GM12801 (cell line): ENCODE data around the gene DCAF15.

Experiments used
- TF ChIP-seq, protein P1 (sequence below): IDR thresholded peaks from one replicate; pipeline ENCODE4 v1.5.1; 2011; ENCODE audit warnings: control low read depth; ENCODE audit not compliant: insufficient read length; ENCODE audit errors: extremely low read depth

Gene DCAF15

DNA sequence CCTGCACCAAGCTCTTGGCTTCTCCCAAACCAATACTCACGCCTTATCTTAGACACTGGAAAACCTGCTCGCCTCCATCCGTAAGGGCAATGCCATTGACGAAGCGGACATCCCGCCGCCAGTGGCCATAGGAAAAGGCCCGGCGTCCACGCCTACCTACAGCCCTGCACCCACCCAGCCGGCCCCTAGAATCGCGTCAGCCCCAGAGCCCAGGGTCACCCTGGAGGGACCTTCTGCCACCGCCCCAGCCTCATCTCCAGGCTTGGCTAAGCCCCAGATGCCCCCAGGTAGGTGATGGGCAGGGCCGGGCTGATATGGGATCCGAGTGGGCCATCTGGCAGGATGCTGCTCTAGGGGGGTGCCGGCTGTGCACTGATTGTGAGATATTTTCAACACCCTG lies 39.0 kb upstream of the DCAF15 start:
- TF ChIP-seq, protein P1, sequence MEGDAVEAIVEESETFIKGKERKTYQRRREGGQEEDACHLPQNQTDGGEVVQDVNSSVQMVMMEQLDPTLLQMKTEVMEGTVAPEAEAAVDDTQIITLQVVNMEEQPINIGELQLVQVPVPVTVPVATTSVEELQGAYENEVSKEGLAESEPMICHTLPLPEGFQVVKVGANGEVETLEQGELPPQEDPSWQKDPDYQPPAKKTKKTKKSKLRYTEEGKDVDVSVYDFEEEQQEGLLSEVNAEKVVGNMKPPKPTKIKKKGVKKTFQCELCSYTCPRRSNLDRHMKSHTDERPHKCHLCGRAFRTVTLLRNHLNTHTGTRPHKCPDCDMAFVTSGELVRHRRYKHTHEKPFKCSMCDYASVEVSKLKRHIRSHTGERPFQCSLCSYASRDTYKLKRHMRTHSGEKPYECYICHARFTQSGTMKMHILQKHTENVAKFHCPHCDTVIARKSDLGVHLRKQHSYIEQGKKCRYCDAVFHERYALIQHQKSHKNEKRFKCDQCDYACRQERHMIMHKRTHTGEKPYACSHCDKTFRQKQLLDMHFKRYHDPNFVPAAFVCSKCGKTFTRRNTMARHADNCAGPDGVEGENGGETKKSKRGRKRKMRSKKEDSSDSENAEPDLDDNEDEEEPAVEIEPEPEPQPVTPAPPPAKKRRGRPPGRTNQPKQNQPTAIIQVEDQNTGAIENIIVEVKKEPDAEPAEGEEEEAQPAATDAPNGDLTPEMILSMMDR = no peak

DNA sequence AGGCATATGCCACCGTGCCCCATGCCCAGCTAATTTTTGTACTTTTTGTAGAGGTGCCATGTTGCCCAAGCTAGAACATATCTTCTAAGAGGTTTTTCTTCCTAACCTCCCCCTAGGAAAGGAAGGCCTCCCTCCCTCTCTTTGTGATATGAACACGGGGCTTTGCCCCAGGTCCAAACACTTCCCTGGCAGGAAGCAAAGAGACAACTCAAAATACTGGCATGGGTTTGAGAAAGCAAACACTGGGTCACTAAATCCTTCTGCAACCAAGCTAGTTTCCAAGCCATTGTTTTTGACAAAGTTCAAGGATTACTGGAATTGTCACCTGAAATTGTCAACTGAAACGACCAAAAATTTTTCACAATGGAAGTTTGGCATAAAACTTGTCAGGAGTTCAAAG lies 37.5 kb upstream of the DCAF15 start:
- TF ChIP-seq, protein P1 = no peak

DNA sequence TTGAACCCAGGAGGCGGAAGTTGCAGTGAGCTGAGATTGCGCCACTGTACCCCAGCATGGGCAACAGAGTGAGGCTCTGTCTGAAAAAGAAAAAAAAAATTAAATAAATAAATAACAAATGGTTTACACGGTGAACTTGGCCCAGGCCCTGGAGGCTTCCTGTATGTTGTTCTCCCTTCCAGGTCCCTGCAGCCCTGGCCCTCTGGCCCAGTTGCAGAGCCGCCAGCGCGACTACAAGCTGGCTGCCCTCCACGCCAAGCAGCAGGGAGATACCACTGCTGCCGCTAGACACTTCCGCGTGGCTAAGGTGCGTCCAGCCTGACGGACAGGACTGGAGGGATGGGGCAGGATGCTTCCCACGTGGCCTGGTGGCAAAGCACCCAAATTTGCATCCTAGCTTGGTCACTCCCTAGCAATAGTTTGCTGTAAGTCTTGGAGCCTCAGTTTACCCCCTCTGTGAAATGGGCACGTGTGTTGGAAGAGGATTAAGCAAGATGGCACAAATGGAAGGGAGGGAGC lies 34.4 kb upstream of the DCAF15 start:
- TF ChIP-seq, protein P1 = no peak

DNA sequence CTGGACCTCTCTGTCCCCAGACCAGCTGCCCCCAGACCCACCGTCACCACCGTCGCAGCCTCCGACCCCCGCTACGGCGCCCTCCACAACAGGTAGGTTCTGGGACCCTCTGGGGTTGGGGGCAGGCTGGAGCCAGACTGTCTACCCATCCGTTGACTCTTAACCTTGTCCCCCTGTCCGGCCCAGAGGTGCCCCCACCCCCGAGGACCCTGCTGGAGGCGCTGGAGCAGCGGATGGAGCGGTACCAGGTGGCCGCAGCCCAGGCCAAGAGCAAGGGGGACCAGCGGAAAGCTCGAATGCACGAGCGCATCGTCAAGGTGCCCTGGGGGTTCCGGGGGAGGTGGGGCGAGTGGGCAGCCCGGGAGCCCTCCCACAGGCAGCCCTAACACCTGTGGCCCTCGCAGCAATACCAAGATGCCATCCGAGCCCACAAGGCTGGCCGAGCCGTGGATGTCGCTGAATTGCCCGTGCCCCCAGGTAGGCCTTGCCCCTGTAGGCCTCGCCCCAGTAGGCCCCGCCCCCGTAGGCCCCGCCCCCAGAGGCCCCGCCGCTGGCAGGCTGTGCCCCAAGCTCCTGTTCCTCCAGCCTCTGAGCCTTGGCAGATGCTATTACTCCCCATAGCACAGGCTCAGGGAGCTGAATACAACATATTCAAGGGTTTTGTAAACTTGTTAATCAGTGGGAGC lies 33.4 kb upstream of the DCAF15 start:
- TF ChIP-seq, protein P1 = no peak

DNA sequence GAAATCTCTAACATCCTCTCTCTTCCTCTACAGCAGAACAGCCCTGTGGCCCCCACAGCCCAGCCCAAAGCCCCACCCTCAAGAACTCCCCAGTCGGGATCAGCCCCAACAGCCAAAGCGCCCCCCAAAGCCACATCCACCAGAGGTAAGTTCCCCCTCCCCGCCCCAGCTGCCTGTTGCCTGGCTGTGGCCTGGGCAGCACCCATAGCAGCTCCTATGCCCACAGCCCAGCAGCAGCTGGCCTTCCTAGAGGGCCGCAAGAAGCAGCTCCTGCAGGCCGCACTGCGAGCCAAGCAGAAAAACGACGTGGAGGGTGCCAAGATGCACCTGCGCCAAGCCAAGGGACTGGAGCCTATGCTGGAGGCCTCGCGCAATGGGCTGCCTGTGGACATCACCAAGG lies 31.8 kb upstream of the DCAF15 start:
- TF ChIP-seq, protein P1 = no peak

DNA sequence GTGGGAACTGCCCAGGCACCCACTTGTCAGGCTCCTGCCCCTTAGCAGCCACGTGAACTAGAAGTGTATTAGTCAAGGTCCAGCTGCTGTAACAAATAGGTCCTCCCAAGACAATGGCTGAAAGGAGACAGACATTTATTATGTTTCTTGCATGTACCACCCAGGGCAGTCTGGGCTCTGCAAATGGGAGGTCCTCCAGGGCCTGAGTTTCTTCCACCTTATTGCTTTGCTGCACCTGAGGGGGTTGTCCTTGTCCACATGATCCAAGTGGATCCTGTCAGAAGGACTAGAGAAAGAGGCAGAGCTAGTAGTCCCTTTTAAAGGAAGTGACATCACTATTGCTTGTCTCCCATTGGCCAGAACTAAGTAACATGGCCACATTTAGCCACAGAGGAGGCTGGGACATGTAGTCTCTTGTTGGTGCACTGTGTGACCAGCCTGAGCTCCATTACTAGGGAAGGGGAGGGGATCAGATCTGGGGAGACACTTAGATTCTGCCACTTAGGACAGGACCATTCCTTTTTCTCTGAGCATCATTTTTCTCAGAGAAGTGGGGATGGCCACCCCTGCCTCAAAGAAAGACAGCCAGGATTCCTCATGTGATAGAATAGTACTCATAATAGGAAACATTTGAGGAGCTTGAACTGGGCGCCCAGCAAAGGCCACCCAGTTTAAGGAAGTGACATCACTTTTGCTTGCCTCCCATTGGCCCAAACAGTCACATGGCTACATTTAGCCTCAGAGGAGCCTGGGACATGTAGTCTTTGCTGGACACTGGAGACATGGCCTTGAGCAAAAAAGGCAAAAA lies 31.2 kb upstream of the DCAF15 start:
- TF ChIP-seq, protein P1 = no peak

DNA sequence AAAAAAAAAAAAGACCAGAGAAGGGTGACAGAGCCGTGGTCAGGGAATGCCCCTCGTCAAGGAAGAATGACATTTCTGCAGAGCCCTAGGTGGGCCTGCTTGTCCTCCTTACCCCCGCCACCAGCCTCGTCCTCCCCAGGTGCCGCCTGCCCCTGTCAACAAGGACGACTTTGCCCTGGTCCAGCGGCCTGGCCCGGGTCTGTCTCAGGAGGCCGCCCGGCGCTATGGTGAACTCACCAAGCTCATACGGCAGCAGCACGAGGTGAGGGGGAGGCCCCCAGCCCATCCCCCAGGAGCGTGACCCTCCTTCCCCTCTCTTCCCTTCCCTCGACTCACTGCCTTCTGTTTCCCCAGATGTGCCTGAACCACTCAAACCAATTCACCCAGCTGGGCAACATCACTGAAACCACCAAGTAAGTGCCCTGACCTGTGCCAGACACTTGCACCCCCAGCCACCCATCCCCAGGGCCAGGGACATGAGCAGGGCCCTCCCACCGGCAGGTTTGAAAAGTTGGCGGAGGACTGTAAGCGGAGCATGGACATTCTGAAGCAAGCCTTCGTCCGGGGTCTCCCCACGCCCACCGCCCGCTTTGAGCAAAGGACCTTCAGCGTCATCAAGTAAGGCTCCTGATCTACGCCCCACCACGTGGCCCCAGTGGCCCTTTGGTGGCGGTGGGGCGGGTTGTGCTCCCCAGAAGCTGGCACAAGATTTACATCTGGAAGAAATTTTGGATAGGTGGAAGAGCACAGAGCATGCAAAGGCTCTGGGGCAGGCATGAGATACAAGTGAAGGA lies 28.9 kb upstream of the DCAF15 start:
- TF ChIP-seq, protein P1 = no peak
